ENCODE results near the gene MEF2A.

DNA sequence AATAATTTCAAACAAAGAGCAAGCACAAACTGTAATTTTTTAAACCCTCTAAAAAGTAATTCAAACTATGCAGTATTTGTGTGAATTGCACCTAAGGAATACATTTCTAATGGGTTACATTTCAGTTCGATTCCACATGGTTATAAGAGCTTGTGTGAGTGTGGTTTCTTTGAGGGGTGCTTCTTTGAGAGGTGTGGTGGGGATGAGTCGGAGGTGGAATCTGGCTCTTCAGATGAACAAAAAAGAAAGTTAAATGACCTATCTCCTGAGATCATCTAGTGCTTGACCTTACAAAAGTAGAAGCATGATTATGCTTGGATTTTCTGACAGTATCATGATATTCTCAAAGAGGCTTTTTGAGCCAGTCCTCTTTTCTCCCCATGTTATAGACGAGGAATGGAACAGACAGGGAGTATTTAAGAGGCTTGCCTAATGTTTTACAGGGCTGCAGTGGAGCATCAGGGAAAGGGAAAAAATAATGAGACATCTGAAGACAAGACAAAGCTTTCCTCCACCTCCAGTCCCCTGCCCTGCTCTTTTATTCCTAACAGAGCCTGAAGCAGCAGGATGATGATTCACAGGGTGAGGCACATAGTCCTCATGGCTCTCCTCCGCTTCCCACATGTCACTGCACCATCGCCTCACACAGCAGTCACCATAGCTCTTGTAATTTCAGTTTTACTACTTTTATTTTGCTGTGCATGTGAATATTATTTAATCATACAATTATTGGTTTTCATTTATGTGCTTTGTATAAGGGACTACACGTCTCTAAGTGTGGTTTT, 85.4 kb downstream of the MEF2A start:
- TF ChIP-seq EZH2 (IDR thresholded peaks at IDR 0.05; ENCODE audit: borderline replicate concordance, insufficient read depth, low read depth, low read length, poor library complexity, severe bottlenecking) = no peak
- TF ChIP-seq, protein P1, sequence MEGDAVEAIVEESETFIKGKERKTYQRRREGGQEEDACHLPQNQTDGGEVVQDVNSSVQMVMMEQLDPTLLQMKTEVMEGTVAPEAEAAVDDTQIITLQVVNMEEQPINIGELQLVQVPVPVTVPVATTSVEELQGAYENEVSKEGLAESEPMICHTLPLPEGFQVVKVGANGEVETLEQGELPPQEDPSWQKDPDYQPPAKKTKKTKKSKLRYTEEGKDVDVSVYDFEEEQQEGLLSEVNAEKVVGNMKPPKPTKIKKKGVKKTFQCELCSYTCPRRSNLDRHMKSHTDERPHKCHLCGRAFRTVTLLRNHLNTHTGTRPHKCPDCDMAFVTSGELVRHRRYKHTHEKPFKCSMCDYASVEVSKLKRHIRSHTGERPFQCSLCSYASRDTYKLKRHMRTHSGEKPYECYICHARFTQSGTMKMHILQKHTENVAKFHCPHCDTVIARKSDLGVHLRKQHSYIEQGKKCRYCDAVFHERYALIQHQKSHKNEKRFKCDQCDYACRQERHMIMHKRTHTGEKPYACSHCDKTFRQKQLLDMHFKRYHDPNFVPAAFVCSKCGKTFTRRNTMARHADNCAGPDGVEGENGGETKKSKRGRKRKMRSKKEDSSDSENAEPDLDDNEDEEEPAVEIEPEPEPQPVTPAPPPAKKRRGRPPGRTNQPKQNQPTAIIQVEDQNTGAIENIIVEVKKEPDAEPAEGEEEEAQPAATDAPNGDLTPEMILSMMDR (IDR thresholded peaks at IDR 0.05) = no peak
